IPS-18a (cell line): ENCODE data around the gene SLC13A3.

ENCODE experiments used
- H3K27ac ChIP-seq: one replicate; pipeline ENCODE4 v1.5.1; 2013; ENCODE audit warnings: low read length
- H3K27me3 ChIP-seq: one replicate; pipeline ENCODE4 v1.6.1; 2013; ENCODE audit warnings: mild to moderate bottlenecking, low read length; ENCODE audit not compliant: control insufficient read depth, insufficient read depth
- H3K36me3 ChIP-seq: one replicate; pipeline ENCODE4 v1.6.1; 2013; ENCODE audit warnings: low read depth, low read length; ENCODE audit not compliant: control insufficient read depth
- H3K4me1 ChIP-seq: one replicate; pipeline ENCODE4 v1.6.1; 2013; ENCODE audit warnings: low read depth, low read length; ENCODE audit not compliant: control insufficient read depth
- H3K4me3 ChIP-seq: one replicate; pipeline ENCODE4 v1.5.1; 2013; ENCODE audit warnings: low read length
- H3K9ac ChIP-seq: one replicate; pipeline ENCODE4 v1.6.1; 2013; ENCODE audit warnings: mild to moderate bottlenecking, low read length, moderate library complexity
- H3K9me3 ChIP-seq: one replicate; pipeline ENCODE4 v1.6.1; 2013; ENCODE audit warnings: low read depth, low read length; ENCODE audit not compliant: control insufficient read depth

The SLC13A3 gene

GRCh38 chr20:46689754-46690085, 38.5 kb upstream of the SLC13A3 start:
- peak overlapping the region; percentile 55 for H3K9ac ChIP-seq
- H3K27me3 ChIP-seq, result no peaks in the 10 kb centered on the region
- no peaks in the 10 kb centered on the region for H3K9me3 ChIP-seq
- no peak overlapping the region for H3K27ac ChIP-seq
- H3K36me3 ChIP-seq, result peaks cover 13% of the 10 kb centered on the region
- peaks cover 8% of the 10 kb centered on the region for H3K4me1 ChIP-seq
- peak overlapping the region; percentile 61 for H3K4me3 ChIP-seq

GRCh38 chr20:46689082-46689753, 38.0 kb upstream of the SLC13A3 start, which contains the start of gene TP53RK:
Gene TP53RK (minus strand): TSS chr20:46689444. CDS start chr20:46689414, 30 bp downstream.
- peaks cover 13% of the 10 kb centered on the region for H3K36me3 ChIP-seq
- peaks cover 8% of the 10 kb centered on the region for H3K4me1 ChIP-seq
- H3K27ac ChIP-seq, result peak within 1 kb of the TSS; percentile 26
- no peaks in the 10 kb centered on the region for H3K9me3 ChIP-seq
- peak within 1 kb of the TSS; percentile 91 for H3K9ac ChIP-seq
- peak within 1 kb of the TSS; percentile 86 for H3K4me3 ChIP-seq
- no peaks in the 10 kb centered on the region for H3K27me3 ChIP-seq

DNA sequence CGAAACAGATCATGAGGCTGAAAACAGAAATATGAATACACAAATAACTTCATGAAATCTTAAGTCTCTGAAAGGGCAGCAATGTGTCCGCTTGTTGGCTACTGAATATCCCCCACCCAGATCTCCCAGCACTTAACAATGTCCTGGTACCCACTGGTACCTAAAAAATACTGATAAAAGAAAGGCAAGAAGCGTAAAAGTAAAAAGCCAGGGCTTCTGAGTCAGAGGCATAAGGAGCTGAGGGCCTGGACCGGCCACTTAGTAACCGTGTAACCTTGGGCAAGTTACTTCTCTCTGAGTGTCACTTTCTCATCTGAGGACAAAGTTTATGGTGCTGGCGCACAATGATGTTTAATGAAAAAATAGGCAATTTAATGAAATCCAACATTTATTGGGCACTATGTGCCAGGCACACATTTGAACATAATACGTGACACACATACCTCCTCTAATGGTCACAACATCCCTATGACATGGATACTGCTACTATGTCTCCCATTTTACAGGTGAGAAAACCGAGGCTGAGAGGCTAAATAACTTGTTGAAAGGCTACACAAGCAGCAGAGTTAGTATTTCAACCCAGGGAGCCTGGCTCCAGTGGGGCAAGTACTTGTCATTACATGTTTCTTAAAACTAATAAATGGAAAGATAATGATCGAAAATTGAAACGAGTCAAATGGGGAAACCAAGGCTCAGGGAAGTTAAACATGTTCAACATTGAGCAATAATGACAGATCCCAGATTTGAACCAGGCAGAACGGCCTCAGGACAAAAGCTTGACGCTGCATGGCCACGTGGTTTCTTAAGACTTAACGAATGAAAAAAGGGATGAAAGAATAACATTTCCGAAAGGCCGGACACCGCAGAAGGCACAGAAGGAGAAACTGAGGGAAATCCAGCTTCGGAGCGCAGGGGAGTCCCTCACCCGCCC, 37.2 kb upstream of the SLC13A3 start:
- peak overlapping the region; percentile 86 for H3K4me3 ChIP-seq
- H3K4me1 ChIP-seq, result peaks cover 11% of the 10 kb centered on the region
- H3K27me3 ChIP-seq, result no peaks in the 10 kb centered on the region
- H3K27ac ChIP-seq, result peak overlapping the region; percentile 26
- peak overlapping the region; percentile 91 for H3K9ac ChIP-seq
- H3K9me3 ChIP-seq, result no peaks in the 10 kb centered on the region
- H3K36me3 ChIP-seq, result peaks cover 13% of the 10 kb centered on the region

- Histone ChIP-seq H3K4me1 (peaks cover 27% of the 10 kb centered on the region), H3K27ac (peak overlapping the region; percentile 62)
Measured at GRCh38 chr20:46683939-46684750, 32.9 kb upstream of the SLC13A3 start.

DNA sequence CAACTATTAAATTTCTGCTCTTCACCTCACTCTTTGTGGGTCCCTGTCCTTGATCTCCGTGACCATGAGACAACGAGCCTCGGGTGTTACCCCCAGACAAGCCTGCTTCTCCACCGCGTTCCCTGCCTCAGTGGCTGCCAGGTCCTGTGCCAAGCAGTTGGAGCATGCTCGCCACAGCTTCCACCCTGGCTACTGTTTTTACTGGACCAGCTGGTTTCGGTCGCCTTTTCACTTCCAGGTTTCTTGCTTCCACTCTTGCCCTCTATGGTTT, 32.3 kb upstream of the SLC13A3 start:
- Histone ChIP-seq H3K9me3 (no peaks in the 10 kb centered on the region), H3K9ac (peak overlapping the region; percentile 78), H3K4me1 (peaks cover 27% of the 10 kb centered on the region), H3K36me3 (peaks cover 22% of the 10 kb centered on the region), H3K27ac (no peak overlapping the region), H3K27me3 (no peaks in the 10 kb centered on the region), H3K4me3 (peak overlapping the region; percentile 71)

More at GRCh38 chr20:46683939-46684750, 32.9 kb upstream of the SLC13A3 start:
- Histone ChIP-seq H3K9me3 (no peaks in the 10 kb centered on the region), H3K9ac (peak overlapping the region; percentile 78), H3K4me3 (peak overlapping the region; percentile 71), H3K36me3 (peaks cover 22% of the 10 kb centered on the region), H3K27me3 (no peaks in the 10 kb centered on the region)

DNA sequence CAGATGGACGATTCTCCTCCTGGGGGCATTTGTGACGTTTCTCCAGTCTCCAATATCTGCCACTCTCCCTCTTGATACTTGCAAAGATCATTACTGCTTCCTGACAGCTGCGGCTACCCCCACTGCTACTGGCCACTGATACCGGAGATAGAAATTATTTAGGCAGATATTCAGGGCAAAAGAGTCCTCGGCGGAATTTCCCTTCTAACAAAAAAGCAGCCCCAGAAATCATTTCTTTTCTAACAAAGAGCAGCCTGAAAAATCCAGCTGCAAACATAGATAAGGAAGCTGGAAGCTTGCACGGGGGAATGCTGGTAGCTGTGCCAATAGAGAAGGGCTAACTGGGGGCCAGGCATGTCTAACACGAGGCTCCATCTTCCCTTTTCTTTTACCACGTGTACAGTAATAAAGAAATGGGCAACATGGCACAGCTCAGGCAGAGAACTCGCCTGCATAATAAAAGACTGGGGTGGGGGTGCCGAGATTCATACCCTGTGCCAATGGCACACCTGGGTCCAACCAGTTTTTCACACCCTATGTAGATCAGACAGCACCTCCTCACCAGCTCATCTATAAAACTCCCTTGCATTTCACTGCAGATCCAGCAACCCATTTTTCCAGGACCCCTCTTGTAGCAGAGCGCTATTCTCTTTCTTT, 31.9 kb upstream of the SLC13A3 start:
- Histone ChIP-seq H3K9ac (peak overlapping the region; percentile 78), H3K27ac (no peak overlapping the region), H3K4me1 (peaks cover 27% of the 10 kb centered on the region), H3K4me3 (peak overlapping the region; percentile 71), H3K36me3 (peaks cover 22% of the 10 kb centered on the region), H3K27me3 (no peaks in the 10 kb centered on the region), H3K9me3 (no peaks in the 10 kb centered on the region)

DNA sequence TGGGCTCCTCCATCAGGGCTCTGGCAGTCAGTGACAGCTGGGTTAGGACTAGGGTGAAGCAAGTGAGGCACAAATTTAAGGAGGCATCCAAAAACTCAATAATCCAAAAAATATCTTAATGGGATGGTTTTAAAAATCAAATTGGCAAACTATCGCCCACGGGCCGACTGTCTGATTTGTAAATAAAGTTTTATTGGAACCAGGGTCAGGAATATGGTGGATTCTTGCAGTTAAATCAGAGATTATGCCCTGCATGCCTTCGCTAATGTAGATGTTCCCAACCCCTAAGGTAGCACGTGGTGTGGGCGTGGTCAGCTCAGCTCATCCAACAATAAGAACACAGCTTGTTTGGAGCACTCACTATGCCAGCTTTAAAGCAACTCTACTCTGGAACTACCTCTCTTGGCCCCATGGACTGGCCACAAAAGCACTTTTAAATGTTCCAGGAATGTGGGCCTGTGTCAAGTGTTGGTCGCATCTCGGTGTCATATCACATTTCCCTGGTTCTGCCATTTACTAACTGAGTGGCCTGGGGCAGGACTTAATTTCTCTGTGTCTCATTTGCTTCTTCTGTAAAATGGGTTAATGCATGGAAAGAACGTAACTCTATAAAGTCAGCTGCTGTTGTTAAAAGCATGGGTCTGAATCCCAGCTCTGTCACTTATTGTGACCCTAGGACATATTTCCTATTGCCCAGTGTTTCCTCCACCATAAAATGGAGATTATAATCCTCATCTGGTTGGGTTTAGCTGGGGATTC, 31.0 kb upstream of the SLC13A3 start:
- H3K9ac ChIP-seq, result no peak overlapping the region
- no peaks in the 10 kb centered on the region for H3K9me3 ChIP-seq
- H3K4me1 ChIP-seq, result peaks cover 22% of the 10 kb centered on the region
- H3K27me3 ChIP-seq, result no peaks in the 10 kb centered on the region
- peaks cover 22% of the 10 kb centered on the region for H3K36me3 ChIP-seq
- H3K4me3 ChIP-seq, result no peak overlapping the region
- no peak overlapping the region for H3K27ac ChIP-seq

DNA sequence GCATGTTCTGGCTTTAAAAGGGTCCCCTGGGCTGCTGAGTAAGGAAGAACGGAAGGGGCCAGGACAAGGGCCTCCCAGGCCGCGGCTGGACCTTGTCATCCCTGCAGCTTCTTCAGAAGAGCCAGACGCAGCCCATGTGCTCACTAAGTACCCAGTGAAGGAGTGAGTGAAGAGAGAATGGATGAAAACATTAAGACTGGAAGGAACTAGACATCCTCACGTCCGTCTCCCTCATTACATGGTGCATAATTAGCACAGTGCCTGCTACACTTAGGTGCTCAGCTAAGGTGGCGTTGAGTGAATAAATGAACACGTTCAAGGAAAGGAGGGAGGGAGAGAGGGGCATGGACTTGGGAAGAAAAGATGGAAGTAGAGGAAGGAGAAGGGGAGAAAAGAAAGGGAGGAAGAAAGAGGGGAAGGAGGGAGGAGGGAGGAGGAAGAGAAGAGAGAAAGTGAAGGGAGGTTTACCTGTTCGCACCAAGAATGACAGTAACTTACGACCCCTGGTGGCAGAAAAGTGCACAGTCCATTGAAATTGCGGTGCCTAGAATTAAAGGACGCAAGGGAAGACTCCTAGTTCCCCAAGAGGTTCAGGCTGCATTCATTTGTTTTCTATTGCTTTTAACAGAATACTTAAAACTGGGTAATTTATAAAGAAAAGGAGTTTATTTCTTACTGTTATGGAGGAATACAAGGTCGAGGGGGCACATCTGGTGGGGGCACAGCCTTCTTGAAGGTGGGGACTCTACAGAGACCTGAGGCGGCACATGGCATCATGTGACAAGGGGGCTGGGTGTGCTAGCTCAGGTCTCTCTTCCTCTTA, 30.0 kb upstream of the SLC13A3 start:
- H3K9ac ChIP-seq, result no peak overlapping the region
- H3K9me3 ChIP-seq, result no peaks in the 10 kb centered on the region
- H3K27ac ChIP-seq, result no peak overlapping the region
- H3K27me3 ChIP-seq, result no peaks in the 10 kb centered on the region
- no peak overlapping the region for H3K4me3 ChIP-seq
- H3K4me1 ChIP-seq, result peaks cover 22% of the 10 kb centered on the region
- H3K36me3 ChIP-seq, result peaks cover 15% of the 10 kb centered on the region

GRCh38 chr20:46680684-46681031, 29.4 kb upstream of the SLC13A3 start:
- no peak overlapping the region for H3K9ac ChIP-seq
- H3K4me1 ChIP-seq, result peaks cover 22% of the 10 kb centered on the region
- H3K27me3 ChIP-seq, result no peaks in the 10 kb centered on the region
- H3K9me3 ChIP-seq, result no peaks in the 10 kb centered on the region
- no peak overlapping the region for H3K4me3 ChIP-seq
- no peak overlapping the region for H3K27ac ChIP-seq
- peaks cover 10% of the 10 kb centered on the region for H3K36me3 ChIP-seq

DNA sequence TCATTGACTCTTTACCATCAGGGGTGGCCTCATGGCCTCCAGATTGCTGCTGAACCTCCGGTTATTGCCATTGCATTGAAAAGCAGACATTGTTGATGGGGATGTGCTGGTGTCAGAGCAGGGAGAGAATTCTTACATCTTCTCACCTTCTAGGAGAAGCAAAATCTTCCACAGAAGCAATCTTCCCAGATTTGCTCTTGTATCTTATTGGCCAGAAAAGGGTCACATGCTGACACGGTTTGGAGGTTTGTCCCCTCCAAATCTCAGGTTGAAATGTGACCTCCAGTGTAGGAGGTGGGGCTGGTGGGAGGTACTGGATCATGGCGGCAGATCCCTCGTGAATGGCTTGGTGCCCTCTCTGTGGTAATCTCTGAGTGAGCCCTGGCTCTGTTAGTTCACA, 27.3 kb upstream of the SLC13A3 start:
- Histone ChIP-seq H3K4me1 (peaks cover 33% of the 10 kb centered on the region), H3K9me3 (no peaks in the 10 kb centered on the region), H3K27ac (no peak overlapping the region), H3K36me3 (peaks cover 9% of the 10 kb centered on the region), H3K4me3 (no peak overlapping the region), H3K9ac (no peak overlapping the region), H3K27me3 (no peaks in the 10 kb centered on the region)
